ENCODE results near the gene PRR7. TPM values are rescaled to one million over a fixed set of nuclear protein-coding genes. Genes with fewer than 3 reads are reported as not detected.

The PRR7 gene
- total RNA-seq, 1 donor from 2014 or later, result 4.4 TPM

DNA sequence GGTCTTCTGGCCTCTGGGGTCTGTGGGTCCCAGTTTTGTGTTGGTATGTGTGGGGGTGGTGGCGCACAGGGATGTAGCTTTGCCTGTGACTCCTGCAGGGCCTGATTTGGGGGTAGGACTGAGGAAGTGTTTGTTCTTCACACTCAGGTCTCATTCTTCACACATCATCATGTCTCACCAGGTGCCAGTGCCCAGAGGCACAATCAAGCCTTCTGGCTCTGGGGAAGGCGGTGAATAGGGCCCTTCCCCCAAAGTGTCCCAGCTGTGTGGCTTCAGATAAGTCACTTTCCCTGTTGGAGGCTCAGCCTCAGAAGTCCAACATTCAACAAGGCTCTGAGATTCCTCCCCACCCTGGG lies 21.7 kb downstream of the PRR7 start:
- peak overlapping the region; percentile 52 for H3K27ac Mint-ChIP-seq (ENCODE audit: unreplicated experiment)
- H3K36me3 Mint-ChIP-seq (ENCODE audit: unreplicated experiment), result peaks cover 29% of the 10 kb centered on the region
- peaks cover 4% of the 10 kb centered on the region for H3K9me3 Mint-ChIP-seq (ENCODE audit: unreplicated experiment)
- no peak overlapping the region for H3K4me3 Mint-ChIP-seq (ENCODE audit: unreplicated experiment)
- no peaks in the 10 kb centered on the region for H3K27me3 Mint-ChIP-seq (ENCODE audit: unreplicated experiment)
- H3K4me1 Mint-ChIP-seq (ENCODE audit: unreplicated experiment), result peaks cover 40% of the 10 kb centered on the region
- DNase-seq (ENCODE audit: extremely low spot score, unreplicated experiment), result no peak
- TF ChIP-seq, protein P1, sequence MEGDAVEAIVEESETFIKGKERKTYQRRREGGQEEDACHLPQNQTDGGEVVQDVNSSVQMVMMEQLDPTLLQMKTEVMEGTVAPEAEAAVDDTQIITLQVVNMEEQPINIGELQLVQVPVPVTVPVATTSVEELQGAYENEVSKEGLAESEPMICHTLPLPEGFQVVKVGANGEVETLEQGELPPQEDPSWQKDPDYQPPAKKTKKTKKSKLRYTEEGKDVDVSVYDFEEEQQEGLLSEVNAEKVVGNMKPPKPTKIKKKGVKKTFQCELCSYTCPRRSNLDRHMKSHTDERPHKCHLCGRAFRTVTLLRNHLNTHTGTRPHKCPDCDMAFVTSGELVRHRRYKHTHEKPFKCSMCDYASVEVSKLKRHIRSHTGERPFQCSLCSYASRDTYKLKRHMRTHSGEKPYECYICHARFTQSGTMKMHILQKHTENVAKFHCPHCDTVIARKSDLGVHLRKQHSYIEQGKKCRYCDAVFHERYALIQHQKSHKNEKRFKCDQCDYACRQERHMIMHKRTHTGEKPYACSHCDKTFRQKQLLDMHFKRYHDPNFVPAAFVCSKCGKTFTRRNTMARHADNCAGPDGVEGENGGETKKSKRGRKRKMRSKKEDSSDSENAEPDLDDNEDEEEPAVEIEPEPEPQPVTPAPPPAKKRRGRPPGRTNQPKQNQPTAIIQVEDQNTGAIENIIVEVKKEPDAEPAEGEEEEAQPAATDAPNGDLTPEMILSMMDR (IDR thresholded peaks at IDR 0.05), result no peak

DNA sequence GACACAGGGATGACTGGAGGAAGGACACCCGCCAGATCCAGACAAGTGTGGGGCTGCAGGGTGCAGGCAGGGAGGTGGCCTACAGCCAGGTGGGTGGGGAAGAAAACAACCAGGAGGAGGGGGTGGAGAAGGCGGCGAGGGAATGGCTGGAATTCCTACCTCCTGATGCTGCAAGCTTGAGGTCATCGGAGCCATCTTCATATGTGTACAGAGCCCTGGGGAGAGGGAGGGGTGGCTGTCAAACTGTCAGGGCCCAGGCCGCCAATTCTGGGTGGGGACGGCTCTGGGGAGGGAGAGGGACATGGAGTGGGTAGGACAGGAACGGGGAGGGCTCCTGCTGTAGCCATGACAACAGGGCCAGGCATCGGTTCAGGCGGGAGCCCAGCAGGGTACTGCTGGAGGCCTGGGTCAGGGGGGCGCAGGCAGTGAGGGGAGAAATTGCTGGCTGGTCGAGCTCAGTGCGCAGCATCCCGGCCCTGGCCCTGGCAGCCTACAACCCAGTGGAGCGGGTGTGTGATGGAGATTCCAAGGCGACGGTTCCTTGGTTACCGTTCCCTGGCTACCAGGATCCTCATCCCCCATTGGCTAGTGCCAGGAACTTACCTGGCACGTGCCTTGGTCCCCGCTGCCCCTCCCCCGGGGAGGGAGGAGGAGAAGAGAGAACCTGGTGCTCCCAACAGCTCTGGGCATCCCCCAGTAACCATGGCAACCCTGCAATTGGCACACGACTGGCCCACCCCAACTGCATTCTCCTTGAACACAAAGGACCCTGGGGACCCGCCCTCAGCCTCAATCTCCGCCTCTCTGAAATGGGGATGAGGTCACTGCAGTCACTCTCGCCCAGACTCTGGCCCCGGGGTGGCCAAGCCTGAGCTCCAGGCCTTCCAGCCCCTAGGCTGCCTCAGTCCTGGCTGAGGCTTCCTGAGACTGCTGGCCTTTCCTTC lies 22.3 kb downstream of the PRR7 start:
- Mint-ChIP-seq H3K9me3 (ENCODE audit: unreplicated experiment) (peaks cover 4% of the 10 kb centered on the region), H3K4me3 (ENCODE audit: unreplicated experiment) (peak overlapping the region; percentile 26), H3K27ac (ENCODE audit: unreplicated experiment) (peak overlapping the region; percentile 75), H3K27me3 (ENCODE audit: unreplicated experiment) (no peaks in the 10 kb centered on the region), H3K4me1 (ENCODE audit: unreplicated experiment) (peaks cover 42% of the 10 kb centered on the region), H3K36me3 (ENCODE audit: unreplicated experiment) (peaks cover 25% of the 10 kb centered on the region)
- TF ChIP-seq, protein P1 (IDR thresholded peaks at IDR 0.05), result no peak
- DNase-seq (ENCODE audit: extremely low spot score, unreplicated experiment), result no peak

DNA sequence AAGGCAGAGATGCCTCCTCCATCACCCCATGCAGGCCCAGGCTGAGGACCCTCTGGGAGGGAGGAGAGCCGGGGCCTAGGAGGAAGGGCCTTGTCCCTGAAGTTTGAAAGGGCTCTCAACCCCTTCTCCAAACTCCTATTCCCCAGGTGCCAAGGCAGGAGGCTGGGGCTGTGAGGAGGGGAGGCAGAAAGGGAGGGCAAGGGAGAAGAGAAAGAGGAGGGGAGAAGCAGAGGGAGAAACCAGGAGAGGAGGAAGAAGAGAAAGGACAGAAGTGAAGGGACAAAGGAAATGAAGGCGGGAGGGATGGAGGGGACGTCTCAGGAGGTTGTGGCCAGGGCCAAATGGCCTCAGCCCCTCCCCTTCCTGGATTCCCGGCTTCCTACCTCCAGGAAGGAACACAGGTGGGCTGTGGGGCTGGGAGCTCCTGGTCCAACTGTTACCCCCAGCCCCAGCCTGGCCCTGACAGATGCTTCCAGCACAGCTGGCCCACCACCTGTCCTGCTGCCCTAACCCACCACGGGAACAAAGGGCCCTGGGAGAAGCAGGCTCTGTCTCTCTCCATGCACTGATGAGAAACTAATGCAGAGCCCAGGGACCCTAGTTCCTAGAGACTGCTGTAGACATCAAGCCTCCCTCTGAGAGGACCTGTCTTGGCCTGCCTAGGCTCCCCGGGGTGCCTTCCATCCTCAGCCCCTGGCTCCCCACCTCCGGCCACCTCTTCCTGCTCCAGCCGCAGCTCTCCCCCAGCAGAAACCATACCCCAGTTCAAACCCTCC lies 23.3 kb downstream of the PRR7 start:
- H3K9me3 Mint-ChIP-seq (ENCODE audit: unreplicated experiment), result peaks cover 4% of the 10 kb centered on the region
- peaks cover 25% of the 10 kb centered on the region for H3K36me3 Mint-ChIP-seq (ENCODE audit: unreplicated experiment)
- TF ChIP-seq, protein P1 (IDR thresholded peaks at IDR 0.05), result no peak
- no peak for DNase-seq (ENCODE audit: extremely low spot score, unreplicated experiment)
- no peaks in the 10 kb centered on the region for H3K27me3 Mint-ChIP-seq (ENCODE audit: unreplicated experiment)
- peaks cover 45% of the 10 kb centered on the region for H3K4me1 Mint-ChIP-seq (ENCODE audit: unreplicated experiment)
- H3K4me3 Mint-ChIP-seq (ENCODE audit: unreplicated experiment), result peak overlapping the region; percentile 46
- peak overlapping the region; percentile 75 for H3K27ac Mint-ChIP-seq (ENCODE audit: unreplicated experiment)

DNA sequence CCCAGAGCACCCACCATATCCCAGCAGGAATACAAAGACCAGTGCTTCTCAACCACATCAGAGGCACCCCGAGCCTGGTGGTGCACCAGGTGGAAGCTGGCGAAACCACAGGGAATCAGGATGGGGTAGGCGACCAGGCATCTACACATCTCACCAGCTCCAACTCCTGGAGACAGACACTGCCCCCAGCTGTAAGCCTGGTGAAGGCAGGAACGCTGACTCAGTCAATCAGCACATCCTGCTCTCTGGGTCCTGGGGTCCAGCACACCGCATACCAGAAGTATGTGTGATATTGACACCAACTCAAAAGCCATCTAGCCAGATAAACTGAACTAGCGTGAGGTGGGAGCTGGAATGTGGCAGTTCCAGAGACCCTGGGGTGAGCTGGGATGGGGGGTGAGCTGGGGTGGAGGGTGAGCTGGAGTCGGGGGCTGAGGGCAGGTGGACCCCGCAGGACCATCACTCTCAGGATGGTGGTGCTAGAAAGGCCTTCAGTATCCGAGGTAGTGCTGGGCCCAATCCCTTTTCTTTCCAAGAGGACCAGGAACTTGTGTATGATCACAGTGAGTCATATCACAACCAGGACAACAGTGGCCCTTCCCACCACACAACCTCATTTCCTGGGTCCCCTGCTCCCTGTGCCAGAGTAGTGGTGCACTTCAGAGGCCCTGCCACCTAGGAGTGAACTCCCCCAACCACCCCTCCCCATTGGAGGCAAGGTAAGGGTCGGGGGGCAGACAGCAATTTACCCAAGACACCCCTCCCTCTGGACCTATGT lies 24.3 kb downstream of the PRR7 start:
- Mint-ChIP-seq H3K27ac (ENCODE audit: unreplicated experiment) (no peak overlapping the region), H3K36me3 (ENCODE audit: unreplicated experiment) (peaks cover 16% of the 10 kb centered on the region), H3K9me3 (ENCODE audit: unreplicated experiment) (peaks cover 2% of the 10 kb centered on the region), H3K4me1 (ENCODE audit: unreplicated experiment) (peaks cover 53% of the 10 kb centered on the region), H3K4me3 (ENCODE audit: unreplicated experiment) (peak overlapping the region; percentile 80), H3K27me3 (ENCODE audit: unreplicated experiment) (no peaks in the 10 kb centered on the region)
- DNase-seq (ENCODE audit: extremely low spot score, unreplicated experiment), result no peak
- TF ChIP-seq, protein P1 (IDR thresholded peaks at IDR 0.05), result no peak

All from osteocyte (in vitro differentiated cells).